Cardiac muscle cell (in vitro differentiated cells and primary cell): ENCODE results near the gene SRCAP. TPM values are rescaled to one million over a fixed set of nuclear protein-coding genes. Genes with fewer than 3 reads are reported as not detected.
A peak's percentile ranks its signal among the peaks of the same experiment; 100 is the strongest.

Source experiments
- DNase-seq, 2 donors: peaks; one replicate each; pipeline versions ENCODE4 v3.0.0 to v3.0.0-alpha.2; 2010 to 2017; ENCODE audit warnings: low read depth in 1 of 2, low spot score in 1 of 2
- H3K27ac ChIP-seq: fragments of 200-600 bp; sonication (generic); 2 replicates; pipeline ENCODE4 v1.5.1; 2016
- H3K27me3 ChIP-seq: fragments of 200-600 bp; sonication (generic); 2 replicates; pipeline ENCODE4 v1.6.0; 2016; ENCODE audit warnings: control low read depth
- H3K36me3 ChIP-seq: fragments of 200-600 bp; sonication (generic); 2 replicates; pipeline ENCODE4 v1.5.1; 2016; ENCODE audit warnings: control low read depth
- H3K4me1 ChIP-seq: fragments of 200-600 bp; sonication (generic); 2 replicates; pipeline ENCODE4 v1.8.1; 2017; ENCODE audit warnings: low read depth, mild to moderate bottlenecking, mixed run types
- H3K4me3 ChIP-seq: fragments of 200-600 bp; sonication (generic); 2 replicates; pipeline ENCODE4 v1.5.1; 2016; ENCODE audit warnings: mild to moderate bottlenecking
- H3K9me3 ChIP-seq: fragments of 200-600 bp; sonication (generic); 2 replicates; pipeline ENCODE4 v1.5.1; 2017; ENCODE audit warnings: low read depth, mild to moderate bottlenecking, control low read depth
- CTCF ChIP-seq: IDR thresholded peaks from 2 replicates; pipeline ENCODE4 v1.5.1; 2012; ENCODE audit warnings: low read depth, mild to moderate bottlenecking, low read length
- polyA plus RNA-seq: library from polyadenylated mRNA; unstranded; fragments of >200 nt; fragmentation: Nextera tagmentation; extraction: Ambion mirVana; gene quantifications from 2 replicates; pipeline ENCODE4 v1.2.1, GENCODE V29; 2016
- total RNA-seq: library from RNA; depleted of rRNA; stranded (reverse); fragments of >200 nt; gene quantifications from 2 replicates; pipeline ENCODE4 v1.2.3, GENCODE V29; 2016

SRCAP gene
- total and polyA plus RNA-seq, 2 experiments from 2014 or later, result 20.9 to 42.9 TPM

- Histone ChIP-seq H3K4me3 (peak overlapping the region; percentile 95), H3K36me3 (peaks cover 22% of the 10 kb centered on the region), H3K4me1 (peaks cover 8% of the 10 kb centered on the region), H3K27me3 (no peaks in the 10 kb centered on the region), H3K27ac (peak overlapping the region; percentile 96), H3K9me3 (no peaks in the 10 kb centered on the region)
- TF ChIP-seq CTCF, result no peak
- no peak for DNase-seq
These were observed 38.3 kb upstream of the SRCAP start for GRCh38 chr16:30660424-30661261.

GRCh38 chr16:30662449-30662848, 36.5 kb upstream of the SRCAP start:
- Histone ChIP-seq H3K27ac (no peak overlapping the region), H3K9me3 (no peaks in the 10 kb centered on the region), H3K4me1 (peaks cover 8% of the 10 kb centered on the region), H3K4me3 (no peak overlapping the region), H3K27me3 (no peaks in the 10 kb centered on the region), H3K36me3 (peaks cover 23% of the 10 kb centered on the region)
- no peak for TF ChIP-seq CTCF
- no peak for DNase-seq

GRCh38 chr16:30663038-30663437, 35.9 kb upstream of the SRCAP start:
- no peak for TF ChIP-seq CTCF
- peaks cover 28% of the 10 kb centered on the region for H3K36me3 ChIP-seq

GRCh38 chr16:30663820-30664219, 35.2 kb upstream of the SRCAP start:
- DNase-seq, result no peak
- Histone ChIP-seq H3K27ac (no peak overlapping the region), H3K36me3 (peaks cover 34% of the 10 kb centered on the region), H3K4me3 (no peak overlapping the region), H3K4me1 (peaks cover 8% of the 10 kb centered on the region), H3K9me3 (no peaks in the 10 kb centered on the region), H3K27me3 (no peaks in the 10 kb centered on the region)
- no peak for TF ChIP-seq CTCF

More at GRCh38 chr16:30663038-30663437, 35.9 kb upstream of the SRCAP start:
- no peak for DNase-seq
- Histone ChIP-seq H3K9me3 (no peaks in the 10 kb centered on the region), H3K4me3 (no peak overlapping the region), H3K4me1 (peaks cover 8% of the 10 kb centered on the region), H3K27me3 (no peaks in the 10 kb centered on the region), H3K27ac (no peak overlapping the region)

GRCh38 chr16:30664616-30665109, 34.3 kb upstream of the SRCAP start:
- no peak overlapping the region for H3K4me3 ChIP-seq
- no peak for DNase-seq
- H3K27me3 ChIP-seq, result no peaks in the 10 kb centered on the region

More at GRCh38 chr16:30664616-30665109, 34.3 kb upstream of the SRCAP start:
- Histone ChIP-seq H3K27ac (no peak overlapping the region), H3K36me3 (peaks cover 41% of the 10 kb centered on the region), H3K4me1 (peaks cover 8% of the 10 kb centered on the region), H3K9me3 (no peaks in the 10 kb centered on the region)
- TF ChIP-seq CTCF, result no peak
